Measurements from ENCODE around the gene HOXC12. TPM values are rescaled to one million over a fixed set of nuclear protein-coding genes. Genes with fewer than 3 reads are reported as not detected.

The HOXC12 gene
- total RNA-seq, 6 experiments from 2014 or later: not detected

- Histone ChIP-seq H3K27me3 (peaks cover 10 to 65% of the 10 kb centered on the region in 2 donors), H3K4me3 (no peak overlapping the region)
- TF ChIP-seq POLR2A (IDR thresholded peaks at IDR 0.05) (no peak), CTCF (IDR thresholded peaks at IDR 0.05) (no peak)
Measured at GRCh38 chr12:53950437-53950773, 4.3 kb upstream of the HOXC12 start.

GRCh38 chr12:53950789-53951576 lies 3.7 kb upstream of the HOXC12 start:
- no peaks in the 10 kb centered on the region for H3K36me3 ChIP-seq
- no peaks in the 10 kb centered on the region for H3K9me3 ChIP-seq
- DNase-seq (no peak), ATAC-seq (peak in 2 of 4 donors; percentile 25 to 31)
- 3% methylated on average over 14 of the region's 34 CpGs for WGBS (ENCODE audit: insufficient coverage, low coverage, low lambda C conversion rate, missing lambda C conversion rate)
- H3K4me1 ChIP-seq: peaks cover 0 to 3% (median 0%) of the 10 kb centered on the region in 4 donors
- TF ChIP-seq CTCF (IDR thresholded peaks at IDR 0.05): no peak
- TF ChIP-seq POLR2A (IDR thresholded peaks at IDR 0.05): no peak
- no peak overlapping the region for H3K27ac ChIP-seq
- peaks cover 15 to 65% of the 10 kb centered on the region in 2 donors for H3K27me3 ChIP-seq
- H3K4me3 ChIP-seq: no peak overlapping the region
- intact Hi-C loops (cut with DNase I): no loop called here

More at GRCh38 chr12:53950437-53950773, 4.3 kb upstream of the HOXC12 start:
- peaks cover 0 to 3% (median 0%) of the 10 kb centered on the region in 4 donors for H3K4me1 ChIP-seq
- 18% methylated on average over 8 of the region's 10 CpGs for WGBS (ENCODE audit: insufficient coverage, low coverage, low lambda C conversion rate, missing lambda C conversion rate)
- ATAC-seq (no peak), DNase-seq (no peak)
- no peaks in the 10 kb centered on the region for H3K9me3 ChIP-seq
- intact Hi-C loops (cut with DNase I): no loop called here
- no peaks in the 10 kb centered on the region for H3K36me3 ChIP-seq
- no peak overlapping the region for H3K27ac ChIP-seq

- TF ChIP-seq CTCF (IDR thresholded peaks at IDR 0.05) (no peak), POLR2A (IDR thresholded peaks at IDR 0.05) (no peak)
- H3K36me3 ChIP-seq: no peaks in the 10 kb centered on the region
- H3K27me3 ChIP-seq: peaks cover 15 to 65% of the 10 kb centered on the region in 2 donors
- no peak overlapping the region for H3K4me3 ChIP-seq
- 6% methylated on average over 8 of the region's 47 CpGs for WGBS (ENCODE audit: insufficient coverage, low coverage, low lambda C conversion rate, missing lambda C conversion rate)
- no peak overlapping the region for H3K27ac ChIP-seq
- peaks cover 0 to 3% (median 0%) of the 10 kb centered on the region in 4 donors for H3K4me1 ChIP-seq
- intact Hi-C loops (cut with DNase I): no loop called here
- H3K9me3 ChIP-seq: no peaks in the 10 kb centered on the region
- DNase-seq (no peak), ATAC-seq (no peak)
Measured at GRCh38 chr12:53951577-53952334, 2.9 kb upstream of the HOXC12 start.

GRCh38 chr12:53952335-53952694 lies 2.4 kb upstream of the HOXC12 start:
- Histone ChIP-seq H3K27me3 (peaks cover 15 to 66% of the 10 kb centered on the region in 2 donors), H3K4me3 (no peak overlapping the region), H3K9me3 (no peaks in the 10 kb centered on the region), H3K36me3 (no peaks in the 10 kb centered on the region), H3K4me1 (peaks cover 0 to 3% (median 0%) of the 10 kb centered on the region in 4 donors), H3K27ac (no peak overlapping the region)
- DNase-seq (no peak), ATAC-seq (no peak)
- 10% methylated on average over 11 of the region's 13 CpGs for WGBS (ENCODE audit: insufficient coverage, low coverage, low lambda C conversion rate, missing lambda C conversion rate)
- intact Hi-C loops (cut with DNase I): no loop called here
- TF ChIP-seq CTCF (IDR thresholded peaks at IDR 0.05): no peak

All from right lobe of liver (tissue), 6 donors.